Cerebellar nuclear complex (tissue), 1 donor: Measurements from ENCODE around the gene TIMM44.
"Not testable (repeated sequence)": the region's sequence is repeated elsewhere in the genome, so short reads cannot be mapped to it uniquely, and the experiment has no call there.

Experiments
- DNase-seq, 2 experiments: peaks; one replicate each; lab custom pipeline; 2025; lab: John Stamatoyannopoulos, UW

TIMM44 gene

DNA sequence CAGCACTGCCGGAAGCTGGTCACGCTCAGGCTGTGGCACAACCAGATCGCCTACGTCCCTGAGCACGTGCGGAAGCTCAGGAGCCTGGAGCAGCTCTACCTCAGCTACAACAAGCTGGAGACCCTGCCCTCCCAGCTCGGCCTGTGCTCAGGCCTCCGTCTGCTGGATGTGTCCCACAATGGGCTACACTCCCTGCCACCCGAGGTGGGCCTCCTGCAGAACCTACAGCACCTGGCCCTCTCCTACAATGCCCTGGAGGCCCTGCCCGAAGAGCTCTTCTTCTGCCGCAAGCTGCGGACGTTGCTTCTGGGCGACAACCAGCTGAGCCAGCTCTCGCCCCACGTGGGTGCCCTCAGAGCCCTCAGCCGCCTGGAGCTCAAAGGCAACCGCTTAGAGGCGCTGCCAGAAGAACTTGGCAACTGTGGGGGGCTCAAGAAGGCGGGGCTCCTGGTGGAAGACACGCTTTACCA, 43.0 kb downstream of the TIMM44 start:
- no peak for DNase-seq

DNA sequence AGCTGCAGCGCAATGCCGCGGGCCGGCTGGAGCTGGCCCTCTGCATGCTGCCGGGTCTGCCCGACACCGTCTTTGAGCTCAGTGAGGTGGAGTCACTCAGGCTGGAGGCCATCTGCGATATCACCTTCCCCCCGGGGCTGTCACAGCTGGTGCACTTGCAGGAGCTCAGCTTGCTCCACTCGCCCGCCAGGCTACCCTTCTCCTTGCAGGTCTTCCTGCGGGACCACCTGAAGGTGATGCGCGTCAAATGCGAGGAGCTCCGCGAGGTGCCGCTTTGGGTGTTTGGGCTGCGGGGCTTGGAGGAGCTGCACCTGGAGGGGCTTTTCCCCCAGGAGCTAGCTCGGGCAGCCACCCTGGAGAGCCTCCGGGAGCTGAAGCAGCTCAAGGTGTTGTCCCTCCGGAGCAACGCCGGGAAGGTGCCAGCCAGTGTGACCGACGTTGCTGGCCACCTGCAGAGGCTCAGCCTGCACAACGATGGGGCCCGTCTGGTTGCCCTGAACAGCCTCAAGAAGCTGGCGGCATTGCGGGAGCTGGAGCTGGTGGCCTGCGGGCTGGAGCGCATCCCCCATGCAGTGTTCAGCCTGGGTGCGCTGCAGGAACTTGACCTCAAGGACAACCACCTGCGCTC, 43.6 kb downstream of the TIMM44 start:
- DNase-seq, result no peak

DNA sequence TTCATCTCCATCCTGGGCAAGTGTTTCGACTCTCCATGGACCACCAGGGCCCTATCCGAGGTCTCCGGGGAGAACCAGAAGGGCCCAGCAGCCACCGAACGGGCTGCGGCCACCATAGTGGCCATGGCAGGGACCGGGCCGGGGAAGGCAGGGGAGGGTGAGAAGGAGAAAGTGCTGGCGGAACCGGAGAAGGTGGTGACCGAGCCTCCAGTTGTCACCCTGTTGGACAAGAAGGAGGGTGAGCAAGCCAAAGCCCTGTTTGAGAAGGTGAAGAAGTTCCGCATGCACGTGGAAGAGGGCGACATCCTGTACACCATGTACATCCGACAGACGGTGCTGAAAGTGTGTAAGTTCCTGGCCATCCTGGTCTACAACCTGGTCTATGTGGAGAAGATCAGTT, 44.5 kb downstream of the TIMM44 start:
- DNase-seq, result no peak

DNA sequence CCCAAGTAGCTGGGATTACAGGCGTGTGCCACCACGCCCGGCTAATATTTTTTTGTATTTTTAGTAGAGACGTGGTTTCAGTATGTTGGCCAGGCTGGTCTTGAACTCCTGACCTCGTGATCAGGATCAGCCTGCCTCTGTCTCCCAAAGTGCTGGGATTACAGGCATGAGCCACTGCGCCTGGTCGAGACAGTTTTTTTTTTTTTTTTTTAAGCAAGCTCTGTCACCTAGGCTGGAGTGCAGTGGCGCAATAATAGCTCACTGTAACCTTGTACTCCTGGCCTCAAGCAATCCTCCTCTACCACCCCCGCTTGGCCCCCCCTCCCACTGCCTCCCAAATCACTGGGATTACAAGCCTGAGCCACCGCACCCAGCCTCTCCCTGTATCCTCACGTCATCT, 46.2 kb downstream of the TIMM44 start:
- no peak for DNase-seq

DNA sequence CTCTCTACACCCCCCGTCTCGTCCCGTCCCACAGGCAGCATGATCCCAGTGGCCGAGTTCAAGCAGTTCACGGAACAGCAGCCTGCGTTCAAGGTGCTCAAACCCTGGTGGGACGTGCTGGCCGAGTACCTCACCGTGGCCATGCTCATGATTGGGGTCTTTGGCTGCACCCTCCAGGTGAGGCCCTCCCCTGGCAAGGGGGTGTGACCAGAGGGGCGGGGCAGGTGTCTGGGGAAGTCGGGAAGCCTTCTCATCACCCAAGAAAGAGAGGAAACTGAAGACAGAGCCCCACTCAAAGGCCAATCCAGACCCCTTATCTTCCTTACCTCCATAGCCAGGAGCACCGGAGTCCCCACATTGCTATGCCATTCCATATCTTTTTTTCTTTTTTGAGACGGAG, 47.9 kb downstream of the TIMM44 start:
- DNase-seq, result no peak

DNA sequence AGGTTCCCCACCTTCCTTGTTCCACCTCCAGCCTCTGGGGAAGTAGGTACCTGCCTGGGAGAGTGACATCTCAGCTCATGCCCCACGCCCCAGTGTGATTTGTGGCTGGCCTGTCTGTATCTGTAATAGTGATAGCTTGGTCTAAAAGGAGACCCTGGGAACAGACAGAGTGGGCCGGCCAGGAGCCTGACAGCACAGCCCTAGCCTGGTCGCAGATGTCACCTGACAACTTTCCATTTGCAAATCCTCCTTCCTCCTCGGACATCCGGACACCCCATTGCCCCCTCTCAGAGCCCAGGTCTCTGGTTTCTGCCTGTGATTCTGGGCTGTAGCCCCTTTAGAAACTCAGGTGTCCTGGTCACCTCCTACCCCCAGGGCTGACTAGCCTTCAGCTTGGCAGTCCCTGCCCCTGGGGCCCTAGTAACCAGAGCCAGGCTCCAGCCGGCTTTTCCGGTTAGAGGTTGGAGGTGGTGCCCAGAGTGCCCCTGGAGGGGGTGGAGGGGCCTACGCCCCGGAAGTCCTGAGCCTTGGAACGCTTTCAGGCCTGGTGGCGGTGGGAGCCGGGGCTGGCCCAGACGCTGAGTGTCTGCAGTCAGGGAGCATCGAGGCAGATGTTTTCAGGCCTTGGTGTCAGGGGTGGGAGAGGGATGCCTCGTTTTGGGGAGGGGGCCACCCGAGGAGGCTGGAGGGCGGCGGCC, 48.7 kb downstream of the TIMM44 start:
- DNase-seq, result no peak

- DNase-seq, result not testable (repeated sequence)
These were observed 49.9 kb downstream of the TIMM44 start for GRCh38 chr19:7893362-7894101.

GRCh38 chr19:7888826-7889217, 54.6 kb downstream of the TIMM44 start:
- no peak for DNase-seq

DNA sequence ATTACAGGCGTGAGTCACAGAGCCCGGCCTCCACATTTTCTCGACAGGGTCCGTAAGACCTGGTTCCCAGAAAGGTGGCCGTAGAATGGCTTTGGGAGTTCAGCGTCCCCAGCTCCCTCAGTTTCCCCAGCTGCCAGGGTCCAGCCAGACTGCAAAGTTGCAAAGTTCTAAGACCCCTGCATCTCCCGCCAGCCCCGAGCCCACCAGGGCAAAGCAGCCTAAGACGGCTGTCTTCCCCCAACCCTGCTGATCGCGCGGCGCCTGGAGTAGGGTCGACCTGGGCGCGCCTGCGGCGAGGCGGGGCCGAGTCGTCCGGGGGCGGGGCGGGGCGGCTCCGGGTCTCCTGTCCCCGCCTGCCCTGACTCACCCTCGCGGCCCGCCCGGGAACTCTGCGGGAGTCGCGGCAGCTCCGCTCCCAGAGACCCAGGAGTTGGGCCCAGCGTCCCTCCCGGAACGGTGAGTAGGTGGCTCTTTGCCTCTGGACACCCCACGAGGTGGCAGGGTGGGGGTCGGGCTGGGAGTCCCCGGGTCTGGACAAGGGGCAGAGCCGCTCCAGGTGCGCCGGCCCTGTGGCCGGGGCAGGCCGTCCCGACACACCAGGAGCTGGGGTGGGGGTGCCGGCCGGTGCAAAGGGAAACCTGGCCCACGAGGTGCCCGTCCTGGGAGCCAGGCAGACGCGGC, 55.2 kb downstream of the TIMM44 start, which contains the start of gene LRRC8E:
TSS of gene LRRC8E (plus strand) at position 366 of the 681 bp plus-strand sequence. CDS start 7,094 bp downstream, outside the sequence.
- no peak for DNase-seq

GRCh38 chr19:7887408-7888144, 55.9 kb downstream of the TIMM44 start:
- no peak for DNase-seq

GRCh38 chr19:7885818-7886217, 57.6 kb downstream of the TIMM44 start:
- DNase-seq, result no peak

GRCh38 chr19:7883796-7884570, 59.5 kb downstream of the TIMM44 start:
- no peak for DNase-seq

- DNase-seq, result no peak
These were observed 60.4 kb downstream of the TIMM44 start for GRCh38 chr19:7883105-7883504.

- no peak for DNase-seq
These were observed 61.6 kb downstream of the TIMM44 start for GRCh38 chr19:7881910-7882309.

GRCh38 chr19:7879836-7880235, 63.6 kb downstream of the TIMM44 start:
- no peak for DNase-seq

DNA sequence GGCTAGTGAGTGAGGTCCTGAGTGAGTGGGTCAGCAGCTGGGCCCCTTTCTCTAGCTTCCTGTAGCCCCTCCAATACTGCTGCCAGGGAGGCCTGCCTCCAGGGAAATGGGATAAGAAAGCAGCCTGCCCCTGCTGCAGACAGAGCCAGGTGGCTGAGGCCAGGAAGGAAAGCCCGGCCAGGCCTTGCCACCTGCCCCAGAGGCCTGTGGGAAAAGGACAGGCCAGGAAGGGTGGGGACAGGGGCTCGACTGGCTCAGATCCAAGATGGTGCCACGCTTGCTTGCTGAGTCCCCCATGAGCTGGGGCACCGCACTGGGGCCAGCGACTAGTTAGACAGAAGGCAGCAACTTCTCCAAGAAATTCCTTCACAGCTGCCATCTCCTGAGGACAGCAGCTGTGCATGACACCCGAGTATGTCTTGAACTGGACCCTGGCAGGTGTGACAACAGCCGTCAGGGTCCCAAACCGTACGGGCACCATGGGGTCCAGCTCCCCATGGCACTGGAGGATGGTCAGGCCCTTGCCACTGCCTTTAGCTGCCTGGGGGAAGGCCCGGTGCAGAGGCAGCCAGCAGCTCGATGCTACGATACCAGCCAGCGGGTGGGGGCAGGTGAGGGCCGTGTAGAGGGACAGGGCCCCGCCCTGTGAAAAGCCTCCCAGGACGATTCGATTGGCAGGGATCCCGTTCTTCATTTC, 64.2 kb downstream of the TIMM44 start:
- no peak for DNase-seq

GRCh38 chr19:7877249-7877836, 66.1 kb downstream of the TIMM44 start:
- no peak for DNase-seq
